Gastrocnemius medialis (tissue), 4 donors: Measurements from ENCODE around the gene JAM3. TPM values are rescaled to one million over a fixed set of nuclear protein-coding genes. Genes with fewer than 3 reads are reported as not detected.
A peak's percentile ranks its signal among the peaks of the same experiment; 100 is the strongest.

Source experiments
- ATAC-seq, 2 donors: fragments of 150-250 bp; one replicate each; pipeline ENCODE4 v1.9.1; 2016
- DNase-seq, 2 donors: peaks; one replicate each; pipeline ENCODE4 v3.0.0-alpha.2; 2019
- H3K27ac ChIP-seq, 4 donors: fragments of 200-600 bp; sonication (generic); 1 replicate in 1 of 4; 2 replicates in 3 of 4; pipeline ENCODE4 v1.5.1; 2016 to 2018; ENCODE audit warnings: mild to moderate bottlenecking in 2 of 4, moderate library complexity in 1 of 4
- H3K27me3 ChIP-seq, 3 donors: fragments of 200-600 bp; sonication (generic) in 2 of 3; 1 replicate in 1 of 3; 2 replicates in 2 of 3; pipeline versions ENCODE4 v1.5.1 to v1.6.0; 2016 to 2019; ENCODE audit warnings: mild to moderate bottlenecking in 1 of 3, moderate library complexity in 1 of 3
- H3K36me3 ChIP-seq, 2 donors: fragments of 200-600 bp; sonication (generic) in 1 of 2; one replicate each; pipeline ENCODE4 v1.5.1; 2017 to 2018
- H3K4me1 ChIP-seq, 2 donors: fragments of 200-600 bp; sonication (generic) in 1 of 2; one replicate each; pipeline ENCODE4 v1.5.1; 2016 to 2017; ENCODE audit warnings: mild to moderate bottlenecking in 2 of 2
- H3K4me3 ChIP-seq, 4 donors: fragments of 200-600 bp; sonication (generic) in 3 of 4; 1 replicate in 1 of 4; 2 replicates in 3 of 4; pipeline ENCODE4 v1.5.1; 2016 to 2019; ENCODE audit warnings: mild to moderate bottlenecking in 2 of 4
- H3K9me3 ChIP-seq, 3 donors: fragments of 200-600 bp; sonication (generic) in 2 of 3; 1 replicate in 1 of 3; 2 replicates in 2 of 3; pipeline ENCODE4 v1.5.1; 2016 to 2019
- CTCF ChIP-seq, 5 experiments: fragments of 450-650 bp in 3 of 5; fragments of 200-600 bp in 2 of 5; sonication (generic) in 2 of 5; IDR thresholded peaks in 4 of 5; conservative IDR thresholded peaks in 1 of 5; 1 replicate in 4 of 5; 2 replicates in 1 of 5; pipeline ENCODE4 v1.5.1; 2016 to 2019; ENCODE audit warnings: antibody characterized with exemption in 5 of 5, mild to moderate bottlenecking in 3 of 5, moderate library complexity in 3 of 5
- POLR2A ChIP-seq, 2 donors: fragments of 450-650 bp; IDR thresholded peaks; one replicate each; pipeline ENCODE4 v1.6.1; 2017; ENCODE audit warnings: antibody characterized with exemption in 2 of 2, mild to moderate bottlenecking in 2 of 2, moderate library complexity in 2 of 2
- in situ Hi-C, 4 donors: fragments of 200-750 bp; cut with MboI; loops; one replicate each; pipeline versions ENCODE4 v1.15.0 to v1.8.0; 2017; ENCODE audit warnings: low sequenced_read_pairs in 4 of 4
- intact Hi-C: fragments of 100-400 bp; cut with DNase I; formaldehyde crosslinking; loops from one replicate; pipeline ENCODE4 v1.15.1; 2023; ENCODE audit warnings: low total_unique reads
- total RNA-seq, 4 donors: library from RNA; depleted of rRNA; stranded (reverse); fragments of >200 nt; gene quantifications; one replicate each; pipeline versions ENCODE4 v1.1.0 to v1.2.3, GENCODE V29; 2016

The JAM3 gene
- total RNA-seq, 4 donors from 2014 or later, result 3.5 to 9.7 (median 6.2) TPM

DNA sequence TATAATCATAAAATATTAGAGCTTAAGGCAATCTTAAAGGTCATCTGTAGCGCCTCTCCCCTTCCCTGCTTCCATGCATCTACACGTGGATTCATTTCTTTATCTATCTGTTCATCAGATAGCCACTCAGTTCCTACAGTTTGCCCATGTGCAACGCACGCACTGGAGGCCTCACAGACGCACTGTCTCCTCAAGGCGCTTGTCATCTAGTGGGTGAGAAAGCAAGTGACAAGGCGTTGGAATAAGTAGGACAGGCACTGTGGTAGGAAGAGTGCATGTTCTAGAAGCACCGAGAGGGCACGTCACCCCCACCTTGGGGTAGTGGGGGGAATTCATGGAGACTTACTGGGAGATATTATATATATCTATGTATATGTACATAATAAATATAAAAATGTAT lies 20.8 kb upstream of the JAM3 start:
- intact Hi-C loops, result loop anchor here (5.0 kb wide), 3 partner anchors 74 to 204 kb away; partner anchors contain the start of genes ACAD8, NCAPD3, THYN1 and VPS26B
- peak overlapping the region in 3 of 4 donors; percentile 6 to 25 (median 14) for H3K4me3 ChIP-seq
- H3K27ac ChIP-seq, result peak overlapping the region; percentile 54 to 78 (median 64)
- H3K9me3 ChIP-seq, result no peaks in the 10 kb centered on the region
- DNase-seq (no peak), ATAC-seq (no peak)
- H3K36me3 ChIP-seq, result no peaks in the 10 kb centered on the region
- in situ Hi-C loops, result loop anchor here in 2 of 4 donors (5.0 to 10.0 kb wide), 3 partner anchors 87 to 121 kb away; no protein-coding TSS in a partner anchor
- peaks cover 20 to 22% of the 10 kb centered on the region in 2 donors for H3K4me1 ChIP-seq
- TF ChIP-seq POLR2A (IDR thresholded peaks at IDR 0.05), result no peak
- TF ChIP-seq CTCF (IDR thresholded peaks at IDR 0.05 in 4 of 5, conservative IDR thresholded peaks at IDR 0.05 in 1 of 5), result no peak
- H3K27me3 ChIP-seq, result no peaks in the 10 kb centered on the region

DNA sequence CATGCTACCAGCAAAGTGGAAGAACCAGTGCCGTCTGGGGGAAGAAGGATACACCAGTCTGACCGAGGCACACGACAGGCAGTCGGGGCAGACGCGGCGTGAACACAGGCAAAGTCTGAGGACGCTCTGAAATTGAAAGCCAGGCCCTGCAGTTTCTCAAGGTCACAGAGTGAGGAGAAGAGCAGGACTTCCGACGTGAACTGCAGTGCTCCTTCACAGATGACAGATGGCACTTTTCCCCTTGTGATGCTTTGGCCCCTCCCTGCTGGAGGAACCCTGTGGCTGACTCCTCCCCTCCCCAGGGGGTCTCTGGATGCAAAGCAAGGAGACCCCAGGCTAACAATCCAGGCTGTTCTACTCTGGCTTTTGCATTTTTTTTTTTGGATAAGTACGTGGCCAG lies 19.6 kb upstream of the JAM3 start:
- intact Hi-C loops, result loop anchor here (5.0 kb wide), 3 partner anchors 73 to 203 kb away; partner anchors contain the start of genes ACAD8, NCAPD3, THYN1 and VPS26B
- in situ Hi-C loops, result loop anchor here in 2 of 4 donors (5.0 to 10.0 kb wide), 3 partner anchors 85 to 122 kb away; no protein-coding TSS in a partner anchor
- peaks cover 20 to 22% of the 10 kb centered on the region in 2 donors for H3K4me1 ChIP-seq
- DNase-seq, result no peak
- no peak for TF ChIP-seq CTCF (IDR thresholded peaks at IDR 0.05 in 4 of 5, conservative IDR thresholded peaks at IDR 0.05 in 1 of 5)
- no peak for TF ChIP-seq POLR2A (IDR thresholded peaks at IDR 0.05)
- H3K4me3 ChIP-seq, result no peak overlapping the region
- no peak for ATAC-seq
- H3K27me3 ChIP-seq, result no peaks in the 10 kb centered on the region
- no peaks in the 10 kb centered on the region for H3K36me3 ChIP-seq
- H3K27ac ChIP-seq, result no peak overlapping the region
- no peaks in the 10 kb centered on the region for H3K9me3 ChIP-seq

GRCh38 chr11:134050541-134051383 lies 18.1 kb upstream of the JAM3 start:
- TF ChIP-seq POLR2A (IDR thresholded peaks at IDR 0.05) (no peak), CTCF (IDR thresholded peaks at IDR 0.05 in 4 of 5, conservative IDR thresholded peaks at IDR 0.05 in 1 of 5) (peak; percentile 88 to 95 (median 91))
- Histone ChIP-seq H3K4me3 (peak overlapping the region in 2 of 4 donors; percentile 26 to 37), H3K36me3 (no peaks in the 10 kb centered on the region), H3K27me3 (no peaks in the 10 kb centered on the region), H3K4me1 (peaks cover 12 to 15% of the 10 kb centered on the region in 2 donors), H3K27ac (no peak overlapping the region), H3K9me3 (no peaks in the 10 kb centered on the region)
- intact Hi-C loops (loop anchor here (1.0 kb wide), 1 partner anchor 89 kb away; no protein-coding TSS in a partner anchor), in situ Hi-C loops (loop anchor here in 1 of 4 donors (5.0 kb wide), 1 partner anchor 92 kb away; no protein-coding TSS in a partner anchor)
- ATAC-seq (peak; percentile 47 to 49), DNase-seq (peak; percentile 37 to 46)

DNA sequence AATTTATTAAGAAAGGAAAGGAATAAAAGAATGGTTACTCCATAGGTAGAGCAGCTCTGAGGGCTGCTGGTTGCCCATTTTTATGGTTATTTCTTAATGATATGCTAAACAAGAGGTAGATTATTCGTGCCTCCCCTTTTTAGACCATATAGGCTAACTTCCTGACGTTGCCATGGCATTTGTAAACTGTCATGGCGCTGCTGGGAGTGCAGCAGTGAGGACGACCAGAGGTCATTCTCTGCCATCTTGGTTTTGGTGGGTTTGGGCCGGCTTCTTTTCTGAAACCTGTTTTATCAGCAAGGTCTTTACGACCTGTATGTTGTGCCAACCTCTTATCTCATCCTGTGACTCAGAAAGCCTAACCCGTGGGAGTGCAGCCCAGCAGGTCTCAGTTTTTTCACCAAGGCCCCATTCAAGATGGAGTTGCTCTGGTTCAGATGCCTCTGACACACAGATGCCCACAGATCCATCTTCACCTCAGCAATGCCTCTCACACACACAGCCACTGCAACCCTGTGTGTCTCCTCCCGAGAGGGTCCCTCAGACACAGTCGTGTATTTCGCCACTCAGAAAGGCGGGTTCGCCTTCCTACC lies 16.4 kb upstream of the JAM3 start:
- intact Hi-C loops, result no loop called here
- in situ Hi-C loops, result loop anchor here in 1 of 4 donors (5.0 kb wide), 1 partner anchor 90 kb away; no protein-coding TSS in a partner anchor

More for the DNA sequence above, 16.4 kb upstream of the JAM3 start:
- H3K27ac ChIP-seq, result no peak overlapping the region
- no peaks in the 10 kb centered on the region for H3K36me3 ChIP-seq
- no peaks in the 10 kb centered on the region for H3K9me3 ChIP-seq
- DNase-seq (no peak), ATAC-seq (no peak)
- no peak overlapping the region for H3K4me3 ChIP-seq
- H3K4me1 ChIP-seq, result peaks cover 6 to 10% of the 10 kb centered on the region in 2 donors
- H3K27me3 ChIP-seq, result no peaks in the 10 kb centered on the region
- TF ChIP-seq CTCF (IDR thresholded peaks at IDR 0.05 in 4 of 5, conservative IDR thresholded peaks at IDR 0.05 in 1 of 5), result no peak
- no peak for TF ChIP-seq POLR2A (IDR thresholded peaks at IDR 0.05)
